Hepatocyte (in vitro differentiated cells): ENCODE measurements around the gene CLMP. TPM values are rescaled to one million over a fixed set of nuclear protein-coding genes. Genes with fewer than 3 reads are reported as not detected.

Experiments
- DNase-seq: peaks from one replicate; pipeline ENCODE4 v3.0.0-alpha.2; 2016; ENCODE audit warnings: low spot score
- H2AFZ ChIP-seq: fragments of 200-600 bp; sonication (generic); 2 replicates; pipeline ENCODE4 v1.6.0; 2016; ENCODE audit warnings: antibody characterized with exemption, mild to moderate bottlenecking
- H3K27ac ChIP-seq: fragments of 200-600 bp; sonication (generic); 2 replicates; pipeline ENCODE4 v1.5.1; 2016; ENCODE audit warnings: mild to moderate bottlenecking
- H3K27me3 ChIP-seq: fragments of 200-600 bp; sonication (generic); 2 replicates; pipeline ENCODE4 v1.6.1; 2016
- H3K36me3 ChIP-seq: fragments of 200-600 bp; sonication (generic); replicated peaks from 2 replicates; pipeline ENCODE4 v1.5.1; 2016; ENCODE audit warnings: low read depth; ENCODE audit not compliant: insufficient read depth
- H3K4me1 ChIP-seq: fragments of 200-600 bp; sonication (generic); 2 replicates; pipeline ENCODE4 v1.5.1; 2016; ENCODE audit warnings: mild to moderate bottlenecking, moderate library complexity; ENCODE audit not compliant: insufficient read depth
- H3K4me2 ChIP-seq: fragments of 200-600 bp; sonication (generic); 2 replicates; pipeline ENCODE4 v1.6.0; 2016
- H3K4me3 ChIP-seq: fragments of 200-600 bp; sonication (generic); 2 replicates; pipeline ENCODE4 v1.5.1; 2016; ENCODE audit warnings: mild to moderate bottlenecking
- H3K79me2 ChIP-seq: fragments of 200-600 bp; sonication (generic); 2 replicates; pipeline ENCODE4 v1.6.0; 2017; ENCODE audit warnings: mild to moderate bottlenecking
- H3K9me2 ChIP-seq: fragments of 200-600 bp; sonication (generic); replicated peaks from 2 replicates; pipeline ENCODE4 v1.6.0; 2017; ENCODE audit warnings: mild to moderate bottlenecking; ENCODE audit not compliant: insufficient read depth
- H3K9me3 ChIP-seq: fragments of 200-600 bp; sonication (generic); 2 replicates; pipeline ENCODE4 v1.5.1; 2016; ENCODE audit warnings: low read depth, mild to moderate bottlenecking
- H4K20me1 ChIP-seq: fragments of 200-600 bp; sonication (generic); 2 replicates; pipeline ENCODE4 v1.6.0; 2016; ENCODE audit warnings: mild to moderate bottlenecking; ENCODE audit not compliant: insufficient read depth, poor library complexity, severe bottlenecking
- EZH2 ChIP-seq: fragments of 200-600 bp; sonication (generic); IDR thresholded peaks from 2 replicates; pipeline ENCODE4 v1.6.1; 2016; ENCODE audit warnings: antibody characterized with exemption, mild to moderate bottlenecking, borderline replicate concordance
- EZH2phosphoT487 ChIP-seq: fragments of 200-600 bp; sonication (generic); IDR thresholded peaks from one replicate; pipeline ENCODE4 v1.6.1; 2018; ENCODE audit warnings: antibody characterized with exemption, mild to moderate bottlenecking, low read depth, moderate library complexity; ENCODE audit not compliant: unreplicated experiment, severe bottlenecking
- WGBS: methylation state at CpG from one replicate; pipeline ENCODE4 v1.1.6; 2016; ENCODE audit warnings: low lambda C conversion rate; ENCODE audit errors: missing lambda C conversion rate; 5-methylcytosine and 5-hydroxymethylcytosine counted together
- polyA plus RNA-seq: library from polyadenylated mRNA; unstranded; fragments of >200 nt; fragmentation: Nextera tagmentation; extraction: Ambion mirVana; gene quantifications from 2 replicates; pipeline ENCODE4 v1.2.1, GENCODE V29; 2016
- total RNA-seq: library from RNA; depleted of rRNA; stranded (reverse); fragments of >200 nt; gene quantifications from 2 replicates; pipeline ENCODE4 v1.2.3, GENCODE V29; 2014
- TF ChIP-seq, protein P1 (sequence below): fragments of 200-600 bp; sonication (generic); IDR thresholded peaks from 2 replicates; pipeline ENCODE4 v1.5.1; 2016; ENCODE audit warnings: antibody characterized with exemption, mild to moderate bottlenecking; ENCODE audit not compliant: poor library complexity

CLMP gene
- total and polyA plus RNA-seq, 2 experiments from 2014 or later: 23.3 to 59.4 TPM

DNA sequence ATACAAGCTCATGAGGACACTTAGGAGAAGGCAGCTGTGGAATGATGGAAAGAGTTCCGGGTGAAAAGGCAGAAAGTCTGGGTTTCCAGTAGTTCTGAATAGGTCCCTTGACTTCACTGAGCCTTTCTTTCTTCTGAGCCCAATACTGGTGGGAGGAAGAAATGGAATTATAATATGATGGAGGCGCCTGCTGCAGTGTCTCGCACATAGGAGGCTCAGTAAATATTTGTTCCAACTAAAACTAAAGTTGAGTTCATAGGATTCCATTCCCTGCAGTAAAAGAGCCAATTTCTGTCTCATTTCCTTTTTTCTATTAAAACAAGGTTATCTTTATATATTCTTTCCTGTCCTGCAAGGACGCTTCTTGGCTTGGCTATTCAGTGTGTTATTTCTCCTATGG lies 5.2 kb upstream of the CLMP start:
- no peak for DNase-seq
- Histone ChIP-seq H3K9me3 (no peaks in the 10 kb centered on the region), H3K36me3 (no peaks in the 10 kb centered on the region), H2AFZ (no peak overlapping the region), H3K79me2 (no peaks in the 10 kb centered on the region), H3K27me3 (peaks cover 21% of the 10 kb centered on the region), H3K9me2 (no peaks in the 10 kb centered on the region), H3K4me1 (peaks cover 38% of the 10 kb centered on the region), H4K20me1 (no peaks in the 10 kb centered on the region), H3K27ac (no peak overlapping the region), H3K4me2 (no peak overlapping the region), H3K4me3 (no peak overlapping the region)
- 66% methylated on average over 4 of the region's 4 CpGs for WGBS
- TF ChIP-seq EZH2phosphoT487 (no peak), EZH2 (no peak)
- TF ChIP-seq, protein P1, sequence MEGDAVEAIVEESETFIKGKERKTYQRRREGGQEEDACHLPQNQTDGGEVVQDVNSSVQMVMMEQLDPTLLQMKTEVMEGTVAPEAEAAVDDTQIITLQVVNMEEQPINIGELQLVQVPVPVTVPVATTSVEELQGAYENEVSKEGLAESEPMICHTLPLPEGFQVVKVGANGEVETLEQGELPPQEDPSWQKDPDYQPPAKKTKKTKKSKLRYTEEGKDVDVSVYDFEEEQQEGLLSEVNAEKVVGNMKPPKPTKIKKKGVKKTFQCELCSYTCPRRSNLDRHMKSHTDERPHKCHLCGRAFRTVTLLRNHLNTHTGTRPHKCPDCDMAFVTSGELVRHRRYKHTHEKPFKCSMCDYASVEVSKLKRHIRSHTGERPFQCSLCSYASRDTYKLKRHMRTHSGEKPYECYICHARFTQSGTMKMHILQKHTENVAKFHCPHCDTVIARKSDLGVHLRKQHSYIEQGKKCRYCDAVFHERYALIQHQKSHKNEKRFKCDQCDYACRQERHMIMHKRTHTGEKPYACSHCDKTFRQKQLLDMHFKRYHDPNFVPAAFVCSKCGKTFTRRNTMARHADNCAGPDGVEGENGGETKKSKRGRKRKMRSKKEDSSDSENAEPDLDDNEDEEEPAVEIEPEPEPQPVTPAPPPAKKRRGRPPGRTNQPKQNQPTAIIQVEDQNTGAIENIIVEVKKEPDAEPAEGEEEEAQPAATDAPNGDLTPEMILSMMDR: no peak

DNA sequence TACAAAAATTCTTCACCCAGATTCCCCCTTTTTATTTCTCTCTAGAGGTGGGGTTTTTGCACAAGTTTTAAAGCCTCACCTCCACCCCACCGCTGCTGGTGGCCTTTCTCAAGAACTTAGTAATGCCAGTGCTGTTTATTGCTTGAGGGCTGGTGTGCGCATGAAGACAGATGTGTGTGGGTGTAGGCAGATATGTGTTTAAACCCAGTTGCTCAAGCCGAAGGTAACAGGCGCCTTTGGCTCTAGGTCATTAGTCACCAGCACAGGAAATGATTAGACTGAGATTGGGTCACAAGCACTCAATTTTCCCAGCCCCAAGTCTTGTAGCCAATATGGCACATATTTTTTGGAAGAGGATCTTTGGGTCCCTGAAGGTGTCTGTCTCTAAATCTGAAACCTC lies 2.7 kb upstream of the CLMP start:
- WGBS: 45% methylated on average over 4 of the region's 4 CpGs
- no peaks in the 10 kb centered on the region for H4K20me1 ChIP-seq
- peaks cover 33% of the 10 kb centered on the region for H3K4me1 ChIP-seq
- peak overlapping the region; percentile 47 for H3K27ac ChIP-seq
- no peaks in the 10 kb centered on the region for H3K36me3 ChIP-seq
- H2AFZ ChIP-seq: no peak overlapping the region
- no peak overlapping the region for H3K4me3 ChIP-seq
- H3K9me2 ChIP-seq: no peaks in the 10 kb centered on the region
- peaks cover 14% of the 10 kb centered on the region for H3K79me2 ChIP-seq
- peaks cover 36% of the 10 kb centered on the region for H3K27me3 ChIP-seq
- DNase-seq: no peak
- TF ChIP-seq EZH2 (no peak), EZH2phosphoT487 (no peak)
- TF ChIP-seq, protein P1: no peak
- no peak overlapping the region for H3K4me2 ChIP-seq
- H3K9me3 ChIP-seq: no peaks in the 10 kb centered on the region

DNA sequence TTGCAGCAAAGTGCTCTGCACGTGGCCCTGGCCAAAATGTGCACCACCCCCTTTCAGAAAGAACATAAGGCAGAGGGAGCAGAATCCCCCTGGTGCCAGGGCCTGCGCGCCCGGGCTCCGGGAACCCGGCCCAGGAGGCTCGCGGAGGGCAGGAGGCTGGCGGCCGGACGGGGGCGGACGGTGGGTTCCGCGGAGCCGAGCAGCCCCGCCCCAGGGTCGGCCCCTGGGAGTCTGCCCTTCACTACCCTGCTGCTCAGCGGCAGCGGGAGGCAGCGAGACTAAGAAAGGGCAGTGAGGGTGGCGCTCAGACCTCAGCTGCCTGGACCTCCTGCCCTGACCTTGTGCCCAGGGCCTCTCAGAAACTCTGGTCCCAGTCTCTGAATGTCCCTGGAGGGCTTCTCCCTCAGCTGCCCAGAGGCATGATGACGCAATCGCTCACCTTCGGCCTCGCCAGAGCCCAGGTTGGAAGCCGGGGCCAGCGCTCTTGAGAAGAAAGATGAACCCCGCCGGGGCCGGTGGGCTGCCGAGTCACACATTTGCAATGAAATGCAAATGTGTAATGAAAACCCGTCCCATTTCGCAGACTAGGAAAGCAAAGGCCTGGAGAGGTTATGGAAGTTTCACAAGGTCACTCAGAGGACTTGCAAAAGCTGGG lies 1.1 kb upstream of the CLMP start:
- H3K79me2 ChIP-seq: peaks cover 30% of the 10 kb centered on the region
- H3K36me3 ChIP-seq: no peaks in the 10 kb centered on the region
- H3K9me2 ChIP-seq: no peaks in the 10 kb centered on the region
- no peaks in the 10 kb centered on the region for H4K20me1 ChIP-seq
- no peak for DNase-seq
- TF ChIP-seq, protein P1: no peak
- peak; percentile 48 for TF ChIP-seq EZH2
- TF ChIP-seq EZH2phosphoT487: no peak
- H3K27me3 ChIP-seq: peaks cover 36% of the 10 kb centered on the region
- H3K9me3 ChIP-seq: no peaks in the 10 kb centered on the region
- no peak overlapping the region for H3K4me3 ChIP-seq
- peaks cover 23% of the 10 kb centered on the region for H3K4me1 ChIP-seq
- peak overlapping the region; percentile 81 for H3K4me2 ChIP-seq
- 28% methylated on average over 30 of the region's 34 CpGs for WGBS
- H3K27ac ChIP-seq: peak overlapping the region; percentile 96
- peak overlapping the region; percentile 60 for H2AFZ ChIP-seq
